SK-N-SH treated with all-trans-retinoic acid at 6 μM for 48 hours (cell line): ENCODE results near the gene PRUNE2.

ENCODE experiments used
- ARNTL ChIP-seq: fragments of 450-650 bp; formaldehyde crosslinking; IDR thresholded peaks from 2 replicates; pipeline ENCODE4 v1.5.0; 2020; ENCODE audit warnings: low read depth, mild to moderate bottlenecking, moderate library complexity, borderline replicate concordance
- ESRRG ChIP-seq: fragments of 250-450 bp; sonication (Bioruptor Pico); IDR thresholded peaks from 2 replicates; pipeline ENCODE4 v1.6.1; 2021; ENCODE audit warnings: mild to moderate bottlenecking
- RARB ChIP-seq: fragments of 250-450 bp; sonication (Bioruptor Pico); IDR thresholded peaks from 2 replicates; pipeline ENCODE4 v1.8.0; 2021; ENCODE audit warnings: mild to moderate bottlenecking, moderate library complexity
- ZFP3 ChIP-seq: fragments of 250-450 bp; sonication (Bioruptor Pico); IDR thresholded peaks from 2 replicates; pipeline ENCODE4 v1.5.0; 2020; ENCODE audit warnings: mild to moderate bottlenecking, moderate library complexity
- ZFP30 ChIP-seq: fragments of 450-650 bp; formaldehyde crosslinking; IDR thresholded peaks from 2 replicates; pipeline ENCODE4 v1.5.0; 2022; ENCODE audit warnings: mild to moderate bottlenecking, moderate library complexity
- ZNF565 ChIP-seq: fragments of 450-650 bp; formaldehyde crosslinking; conservative IDR thresholded peaks from 2 replicates; pipeline ENCODE4 v1.5.0; 2020; ENCODE audit warnings: low read depth, mild to moderate bottlenecking, moderate library complexity
- ZNF8 ChIP-seq: fragments of 450-650 bp; formaldehyde crosslinking; IDR thresholded peaks from 2 replicates; pipeline ENCODE4 v1.5.0; 2020; ENCODE audit warnings: mild to moderate bottlenecking, moderate library complexity
- TF ChIP-seq, protein P1 (sequence below): fragments of 250-450 bp; sonication (Bioruptor Pico); IDR thresholded peaks from 2 replicates; pipeline ENCODE4 v1.8.0; 2020; ENCODE audit warnings: mild to moderate bottlenecking, moderate library complexity, borderline replicate concordance

DNA sequence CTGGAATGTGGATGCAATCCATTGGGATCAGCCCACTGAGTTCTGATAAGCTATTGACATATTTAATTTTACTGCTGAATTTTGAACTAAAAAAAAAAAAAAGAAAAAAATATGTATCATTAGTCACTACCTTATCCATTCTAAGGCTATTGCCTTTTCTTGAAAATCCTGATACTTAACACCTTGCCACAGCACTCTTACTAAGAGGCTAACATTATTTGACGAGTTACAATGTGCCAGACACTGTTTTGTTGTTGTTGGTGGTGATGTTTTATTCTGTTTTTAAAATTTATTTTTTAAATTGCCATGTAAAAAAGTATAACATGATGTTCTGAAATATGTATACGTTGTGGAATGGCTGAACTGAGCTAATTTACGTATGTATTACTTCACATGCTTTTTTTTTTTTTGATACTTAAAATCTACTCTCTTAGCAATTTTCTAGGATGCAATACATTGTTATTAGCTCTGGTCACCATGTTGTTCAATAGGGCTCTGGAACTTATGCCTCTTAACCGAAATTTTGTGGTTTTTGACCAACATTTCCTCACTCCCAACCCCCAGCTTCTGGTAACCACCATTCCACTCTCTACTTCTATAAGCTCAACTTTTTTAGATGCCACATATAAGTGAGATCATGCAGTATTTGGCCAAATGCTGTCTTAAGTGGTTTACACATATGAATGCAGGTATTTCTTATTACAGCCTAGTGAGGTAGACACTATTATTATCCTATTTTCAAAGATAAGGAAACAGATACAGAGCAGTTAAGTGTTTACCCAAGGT lies 276.5 kb downstream of the PRUNE2 start:
- TF ChIP-seq ESRRG (CRISPR knock-in tag) (no peak), ZNF565 (CRISPR knock-in tag) (no peak), ARNTL (no peak), RARB (CRISPR knock-in tag) (no peak), ZFP30 (no peak), ZFP3 (CRISPR knock-in tag) (no peak), ZNF8 (CRISPR knock-in tag) (no peak)
- TF ChIP-seq, protein P1, sequence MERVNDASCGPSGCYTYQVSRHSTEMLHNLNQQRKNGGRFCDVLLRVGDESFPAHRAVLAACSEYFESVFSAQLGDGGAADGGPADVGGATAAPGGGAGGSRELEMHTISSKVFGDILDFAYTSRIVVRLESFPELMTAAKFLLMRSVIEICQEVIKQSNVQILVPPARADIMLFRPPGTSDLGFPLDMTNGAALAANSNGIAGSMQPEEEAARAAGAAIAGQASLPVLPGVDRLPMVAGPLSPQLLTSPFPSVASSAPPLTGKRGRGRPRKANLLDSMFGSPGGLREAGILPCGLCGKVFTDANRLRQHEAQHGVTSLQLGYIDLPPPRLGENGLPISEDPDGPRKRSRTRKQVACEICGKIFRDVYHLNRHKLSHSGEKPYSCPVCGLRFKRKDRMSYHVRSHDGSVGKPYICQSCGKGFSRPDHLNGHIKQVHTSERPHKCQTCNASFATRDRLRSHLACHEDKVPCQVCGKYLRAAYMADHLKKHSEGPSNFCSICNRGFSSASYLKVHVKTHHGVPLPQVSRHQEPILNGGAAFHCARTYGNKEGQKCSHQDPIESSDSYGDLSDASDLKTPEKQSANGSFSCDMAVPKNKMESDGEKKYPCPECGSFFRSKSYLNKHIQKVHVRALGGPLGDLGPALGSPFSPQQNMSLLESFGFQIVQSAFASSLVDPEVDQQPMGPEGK (CRISPR knock-in tag): no peak
